Erythroblast (primary cell): Measurements from ENCODE around the gene IPO11.
"Not testable (repeated sequence)": the region's sequence is repeated elsewhere in the genome, so short reads cannot be mapped to it uniquely, and the experiment has no call there.

Source experiments
- GATA1 ChIP-seq: IDR thresholded peaks from 2 replicates; pipeline ENCODE4 v1.6.1; 2011; ENCODE audit warnings: low read depth, mild to moderate bottlenecking, control low read depth, low read length, moderate library complexity
- POLR2A ChIP-seq: IDR thresholded peaks from 2 replicates; pipeline ENCODE4 v1.6.1; 2011; ENCODE audit warnings: mild to moderate bottlenecking, low read length

DNA sequence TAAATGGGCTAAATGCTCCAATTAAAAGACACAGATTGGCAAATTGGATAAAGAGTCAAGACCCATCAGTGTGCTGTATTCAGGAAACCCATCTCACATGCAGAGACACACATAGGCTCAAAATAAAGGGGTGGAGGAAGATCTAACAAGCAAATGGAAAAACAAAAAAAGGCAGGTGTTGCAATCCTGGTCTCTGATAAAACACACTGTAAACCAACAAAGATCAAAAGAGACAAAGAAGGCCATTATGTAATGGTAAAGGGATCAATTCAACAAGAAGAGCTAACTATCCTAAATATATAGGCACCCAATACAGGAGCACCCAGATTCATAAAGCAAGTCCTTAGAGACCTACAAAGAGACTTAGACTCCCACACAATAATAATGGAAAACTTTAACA, 245.2 kb downstream of the IPO11 start:
- TF ChIP-seq POLR2A, GATA1: not testable (repeated sequence)
